HepG2 (cell line): ENCODE results near the gene TRA2B. TPM values are rescaled to one million over a fixed set of nuclear protein-coding genes. Genes with fewer than 3 reads are reported as not detected.

Source experiments
- ARID2 ChIP-seq: sonication (generic); formaldehyde crosslinking; IDR thresholded peaks from 2 replicates; pipeline ENCODE4 v1.8.1; 2022; ENCODE audit warnings: mild to moderate bottlenecking, missing genetic modification reagents, borderline replicate concordance
- FOXJ3 ChIP-seq: sonication (generic); formaldehyde crosslinking; IDR thresholded peaks from 2 replicates; pipeline ENCODE4 v1.4.0; 2020; ENCODE audit warnings: missing genetic modification reagents, mild to moderate bottlenecking, borderline replicate concordance
- GATA4 ChIP-seq: sonication (generic); IDR thresholded peaks from 2 replicates; pipeline ENCODE4 v1.6.1; 2016; ENCODE audit warnings: antibody characterized with exemption, low read depth, borderline replicate concordance
- HMGA1 ChIP-seq: sonication (generic); formaldehyde crosslinking; conservative IDR thresholded peaks from 2 replicates; pipeline ENCODE4 v1.4.0; 2020; ENCODE audit warnings: missing genetic modification reagents
- MAFG ChIP-seq: sonication (generic); formaldehyde crosslinking; IDR thresholded peaks from 2 replicates; pipeline ENCODE4 v1.5.1; 2020; ENCODE audit warnings: mild to moderate bottlenecking, missing genetic modification reagents
- MED8 ChIP-seq: sonication (generic); formaldehyde crosslinking; IDR thresholded peaks from 2 replicates; pipeline ENCODE4 v1.8.1; 2023; ENCODE audit warnings: mild to moderate bottlenecking, missing genetic modification reagents; ENCODE audit not compliant: insufficient replicate concordance
- MTF1 ChIP-seq: sonication (generic); formaldehyde crosslinking; IDR thresholded peaks from 2 replicates; pipeline ENCODE4 v1.5.0; 2020; ENCODE audit warnings: missing genetic modification reagents
- MXD4 ChIP-seq: IDR thresholded peaks from 2 replicates; pipeline ENCODE4 v1.6.1; 2016; ENCODE audit warnings: mild to moderate bottlenecking, missing biosample characterization, missing genetic modification reagents
- NFKB2 ChIP-seq: sonication (generic); formaldehyde crosslinking; IDR thresholded peaks from 2 replicates; pipeline ENCODE4 v1.4.0; 2020; ENCODE audit warnings: missing genetic modification reagents, borderline replicate concordance
- NFKBIZ ChIP-seq: IDR thresholded peaks from 2 replicates; pipeline ENCODE4 v1.6.1; 2018; ENCODE audit warnings: missing genetic modification reagents, missing compliant biosample characterization
- RFXANK ChIP-seq: IDR thresholded peaks from 2 replicates; pipeline ENCODE4 v1.6.1; 2016
- XRCC5 ChIP-seq: fragments of 200-400 bp; formaldehyde crosslinking; optimal IDR thresholded peaks from 2 replicates; pipeline ENCODE3; 2017; ENCODE audit warnings: mild to moderate bottlenecking, low read length
- ZKSCAN5 ChIP-seq: sonication (generic); formaldehyde crosslinking; IDR thresholded peaks from 2 replicates; pipeline ENCODE4 v1.5.1; 2020; ENCODE audit warnings: mild to moderate bottlenecking, missing genetic modification reagents
- ZKSCAN8 ChIP-seq: IDR thresholded peaks from 2 replicates; pipeline ENCODE4 v1.6.1; 2016; ENCODE audit warnings: borderline replicate concordance, missing genetic modification reagents, missing compliant biosample characterization
- ZNF143 ChIP-seq: sonication (generic); formaldehyde crosslinking; IDR thresholded peaks from 2 replicates; pipeline ENCODE4 v1.4.0; 2020; ENCODE audit warnings: missing genetic modification reagents
- ZNF230 ChIP-seq: sonication (generic); formaldehyde crosslinking; IDR thresholded peaks from 2 replicates; pipeline ENCODE4 v1.4.0; 2020; ENCODE audit warnings: mild to moderate bottlenecking, missing genetic modification reagents
- ZNF24 ChIP-seq: fragments of 450-650 bp; IDR thresholded peaks from 2 replicates; pipeline ENCODE4 v1.6.1; 2017; ENCODE audit warnings: antibody characterized with exemption, mild to moderate bottlenecking
- ZNF430 ChIP-seq: sonication (generic); formaldehyde crosslinking; IDR thresholded peaks from 2 replicates; pipeline ENCODE4 v1.9.0; 2021; ENCODE audit warnings: mild to moderate bottlenecking, missing genetic modification reagents
- ZNF460 ChIP-seq: sonication (generic); formaldehyde crosslinking; IDR thresholded peaks from 2 replicates; pipeline ENCODE4 v1.5.1; 2020; ENCODE audit warnings: missing genetic modification reagents, mild to moderate bottlenecking, borderline replicate concordance
- ZNF543 ChIP-seq: sonication (generic); formaldehyde crosslinking; IDR thresholded peaks from 2 replicates; pipeline ENCODE4 v1.4.0; 2020; ENCODE audit warnings: mild to moderate bottlenecking, missing genetic modification reagents
- ZNF572 ChIP-seq: sonication (generic); formaldehyde crosslinking; IDR thresholded peaks from 2 replicates; pipeline ENCODE4 v1.5.1; 2020; ENCODE audit warnings: mild to moderate bottlenecking, missing genetic modification reagents
- ZNF839 ChIP-seq: sonication (generic); formaldehyde crosslinking; IDR thresholded peaks from 2 replicates; pipeline ENCODE4 v1.4.0; 2020; ENCODE audit warnings: missing genetic modification reagents, mild to moderate bottlenecking, borderline replicate concordance
- ZNF879 ChIP-seq: sonication (generic); formaldehyde crosslinking; IDR thresholded peaks from 2 replicates; pipeline ENCODE4 v1.8.1; 2023; ENCODE audit warnings: missing genetic modification reagents
- polyA plus RNA-seq, 8 experiments: library from polyadenylated mRNA; depleted of rRNA in 3 of 8; stranded (reverse) in 7 of 8; unstranded in 1 of 8; fragments of >200 nt; fragmentation: Illumina TruSeq in 4 of 8; extraction: Trizol in 4 of 8; gene quantifications; 2 replicates each; pipeline versions ENCODE4 v1.2.1 to v1.2.3, GENCODE V29; 2011 to 2016; ENCODE audit warnings: low read depth in 4 of 8, missing spikeins in 1 of 8, mixed read lengths in 1 of 8; ENCODE audit not compliant: insufficient read depth in 1 of 8
- total RNA-seq, 5 experiments: library from RNA; depleted of rRNA; stranded (reverse); fragments of >200 nt; fragmentation: Illumina TruSeq; extraction: Trizol; gene quantifications; 2 replicates each; pipeline ENCODE4 v1.2.3, GENCODE V29; 2016; ENCODE audit warnings: low read depth in 1 of 5
- TF ChIP-seq, protein P1 (sequence below): sonication (generic); formaldehyde crosslinking; IDR thresholded peaks from 2 replicates; pipeline ENCODE4 v1.9.0; 2021; ENCODE audit warnings: missing genetic modification reagents, borderline replicate concordance
- TF ChIP-seq, protein P2 (sequence below): sonication (generic); formaldehyde crosslinking; IDR thresholded peaks from 2 replicates; pipeline ENCODE4 v1.8.0; 2022; ENCODE audit warnings: mild to moderate bottlenecking, missing genetic modification reagents; ENCODE audit not compliant: insufficient replicate concordance
- TF ChIP-seq, protein P3 (sequence below): sonication (generic); formaldehyde crosslinking; IDR thresholded peaks from 2 replicates; pipeline ENCODE4 v1.5.0; 2020; ENCODE audit warnings: mild to moderate bottlenecking, missing genetic modification reagents, moderate library complexity

Gene TRA2B
- total and polyA plus RNA-seq, 2 of the 13 experiments (the other 11 are each of a cell fraction or from before 2014, with no cell fraction given) = 105 to 241 TPM

DNA sequence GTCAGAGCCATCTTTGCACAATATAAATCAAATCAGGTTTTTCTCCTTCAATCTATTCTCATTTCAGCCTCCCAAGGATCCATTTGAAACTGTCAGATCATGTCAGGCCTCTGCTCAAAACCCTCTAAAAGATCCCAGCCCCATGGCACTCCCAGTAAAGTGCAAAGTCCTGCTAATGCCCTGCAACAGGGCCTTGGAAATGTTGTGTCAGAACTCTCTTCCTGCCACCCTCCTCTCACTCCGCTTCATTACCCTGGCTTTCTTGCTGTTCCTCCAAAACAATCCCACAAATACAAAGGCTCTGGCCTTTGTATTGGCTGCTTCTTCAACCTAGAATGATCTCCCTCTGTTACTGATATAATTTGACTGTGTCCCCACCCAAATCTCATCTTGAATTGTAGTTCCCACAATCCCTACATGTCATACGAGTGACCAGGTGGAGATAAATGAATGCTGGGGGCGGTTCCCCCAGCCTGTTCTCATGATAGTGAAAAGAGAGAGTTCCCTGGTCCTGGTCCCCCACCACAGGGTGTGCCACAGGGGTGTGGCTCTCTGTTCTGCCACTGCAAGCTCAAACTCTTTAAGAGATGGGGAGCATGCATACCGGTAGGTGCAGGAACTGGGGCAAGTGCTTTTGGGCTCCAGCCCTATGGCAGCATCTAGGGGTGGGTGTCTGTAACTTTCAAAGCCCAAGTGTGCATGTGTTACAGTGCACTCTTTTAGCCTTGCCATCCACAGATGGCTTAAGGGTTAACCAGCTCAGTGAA, 22.9 kb upstream of the TRA2B start (continued):
- TF ChIP-seq ZKSCAN8 (CRISPR knock-in tag) (peak; percentile 5; the same call in 1 of the 2 replicates), GATA4 (no peak), HMGA1 (CRISPR knock-in tag) (no peak), NFKB2 (CRISPR knock-in tag) (no peak), ZNF460 (no peak), ZNF143 (no peak), RFXANK (CRISPR knock-in tag) (no peak), MAFG (no peak), XRCC5 (no peak), ZNF879 (no peak), ZNF24 (no peak), NFKBIZ (CRISPR knock-in tag) (no peak), ZNF543 (no peak), MED8 (CRISPR knock-in tag) (no peak), MTF1 (no peak), ZNF839 (CRISPR knock-in tag) (no peak), ZNF572 (CRISPR knock-in tag) (no peak), ZNF430 (0 out of 2 replicates have a peak, but pooled peaks have one; percentile 28), ZNF230 (CRISPR knock-in tag) (no peak), MXD4 (CRISPR knock-in tag) (no peak), ZKSCAN5 (no peak), ARID2 (CRISPR knock-in tag) (no peak), FOXJ3 (CRISPR knock-in tag) (0 out of 2 replicates have a peak, but pooled peaks have one; percentile 10)
- TF ChIP-seq, protein P1, sequence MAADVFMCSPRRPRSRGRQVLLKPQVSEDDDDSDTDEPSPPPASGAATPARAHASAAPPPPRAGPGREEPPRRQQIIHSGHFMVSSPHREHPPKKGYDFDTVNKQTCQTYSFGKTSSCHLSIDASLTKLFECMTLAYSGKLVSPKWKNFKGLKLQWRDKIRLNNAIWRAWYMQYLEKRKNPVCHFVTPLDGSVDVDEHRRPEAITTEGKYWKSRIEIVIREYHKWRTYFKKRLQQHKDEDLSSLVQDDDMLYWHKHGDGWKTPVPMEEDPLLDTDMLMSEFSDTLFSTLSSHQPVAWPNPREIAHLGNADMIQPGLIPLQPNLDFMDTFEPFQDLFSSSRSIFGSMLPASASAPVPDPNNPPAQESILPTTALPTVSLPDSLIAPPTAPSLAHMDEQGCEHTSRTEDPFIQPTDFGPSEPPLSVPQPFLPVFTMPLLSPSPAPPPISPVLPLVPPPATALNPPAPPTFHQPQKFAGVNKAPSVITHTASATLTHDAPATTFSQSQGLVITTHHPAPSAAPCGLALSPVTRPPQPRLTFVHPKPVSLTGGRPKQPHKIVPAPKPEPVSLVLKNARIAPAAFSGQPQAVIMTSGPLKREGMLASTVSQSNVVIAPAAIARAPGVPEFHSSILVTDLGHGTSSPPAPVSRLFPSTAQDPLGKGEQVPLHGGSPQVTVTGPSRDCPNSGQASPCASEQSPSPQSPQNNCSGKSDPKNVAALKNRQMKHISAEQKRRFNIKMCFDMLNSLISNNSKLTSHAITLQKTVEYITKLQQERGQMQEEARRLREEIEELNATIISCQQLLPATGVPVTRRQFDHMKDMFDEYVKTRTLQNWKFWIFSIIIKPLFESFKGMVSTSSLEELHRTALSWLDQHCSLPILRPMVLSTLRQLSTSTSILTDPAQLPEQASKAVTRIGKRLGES (CRISPR knock-in tag) = no peak
- TF ChIP-seq, protein P2, sequence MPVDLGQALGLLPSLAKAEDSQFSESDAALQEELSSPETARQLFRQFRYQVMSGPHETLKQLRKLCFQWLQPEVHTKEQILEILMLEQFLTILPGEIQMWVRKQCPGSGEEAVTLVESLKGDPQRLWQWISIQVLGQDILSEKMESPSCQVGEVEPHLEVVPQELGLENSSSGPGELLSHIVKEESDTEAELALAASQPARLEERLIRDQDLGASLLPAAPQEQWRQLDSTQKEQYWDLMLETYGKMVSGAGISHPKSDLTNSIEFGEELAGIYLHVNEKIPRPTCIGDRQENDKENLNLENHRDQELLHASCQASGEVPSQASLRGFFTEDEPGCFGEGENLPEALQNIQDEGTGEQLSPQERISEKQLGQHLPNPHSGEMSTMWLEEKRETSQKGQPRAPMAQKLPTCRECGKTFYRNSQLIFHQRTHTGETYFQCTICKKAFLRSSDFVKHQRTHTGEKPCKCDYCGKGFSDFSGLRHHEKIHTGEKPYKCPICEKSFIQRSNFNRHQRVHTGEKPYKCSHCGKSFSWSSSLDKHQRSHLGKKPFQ (CRISPR knock-in tag) = no peak
- TF ChIP-seq, protein P3, sequence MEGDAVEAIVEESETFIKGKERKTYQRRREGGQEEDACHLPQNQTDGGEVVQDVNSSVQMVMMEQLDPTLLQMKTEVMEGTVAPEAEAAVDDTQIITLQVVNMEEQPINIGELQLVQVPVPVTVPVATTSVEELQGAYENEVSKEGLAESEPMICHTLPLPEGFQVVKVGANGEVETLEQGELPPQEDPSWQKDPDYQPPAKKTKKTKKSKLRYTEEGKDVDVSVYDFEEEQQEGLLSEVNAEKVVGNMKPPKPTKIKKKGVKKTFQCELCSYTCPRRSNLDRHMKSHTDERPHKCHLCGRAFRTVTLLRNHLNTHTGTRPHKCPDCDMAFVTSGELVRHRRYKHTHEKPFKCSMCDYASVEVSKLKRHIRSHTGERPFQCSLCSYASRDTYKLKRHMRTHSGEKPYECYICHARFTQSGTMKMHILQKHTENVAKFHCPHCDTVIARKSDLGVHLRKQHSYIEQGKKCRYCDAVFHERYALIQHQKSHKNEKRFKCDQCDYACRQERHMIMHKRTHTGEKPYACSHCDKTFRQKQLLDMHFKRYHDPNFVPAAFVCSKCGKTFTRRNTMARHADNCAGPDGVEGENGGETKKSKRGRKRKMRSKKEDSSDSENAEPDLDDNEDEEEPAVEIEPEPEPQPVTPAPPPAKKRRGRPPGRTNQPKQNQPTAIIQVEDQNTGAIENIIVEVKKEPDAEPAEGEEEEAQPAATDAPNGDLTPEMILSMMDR (CRISPR knock-in tag) = no peak
